CD4-positive, alpha-beta T cell treated with Interleukin-6 at 100 ng/mL for 8 hours (primary cell): Measurements from ENCODE around the gene DLX1.
"Not testable (repeated sequence)": the region's sequence is repeated elsewhere in the genome, so short reads cannot be mapped to it uniquely, and the experiment has no call there.

Experiments used
- DNase-seq: peaks from one replicate; pipeline ENCODE4 v3.0.0-alpha.2; 2020; ENCODE audit warnings: mixed read lengths, low spot score

The DLX1 gene

DNA sequence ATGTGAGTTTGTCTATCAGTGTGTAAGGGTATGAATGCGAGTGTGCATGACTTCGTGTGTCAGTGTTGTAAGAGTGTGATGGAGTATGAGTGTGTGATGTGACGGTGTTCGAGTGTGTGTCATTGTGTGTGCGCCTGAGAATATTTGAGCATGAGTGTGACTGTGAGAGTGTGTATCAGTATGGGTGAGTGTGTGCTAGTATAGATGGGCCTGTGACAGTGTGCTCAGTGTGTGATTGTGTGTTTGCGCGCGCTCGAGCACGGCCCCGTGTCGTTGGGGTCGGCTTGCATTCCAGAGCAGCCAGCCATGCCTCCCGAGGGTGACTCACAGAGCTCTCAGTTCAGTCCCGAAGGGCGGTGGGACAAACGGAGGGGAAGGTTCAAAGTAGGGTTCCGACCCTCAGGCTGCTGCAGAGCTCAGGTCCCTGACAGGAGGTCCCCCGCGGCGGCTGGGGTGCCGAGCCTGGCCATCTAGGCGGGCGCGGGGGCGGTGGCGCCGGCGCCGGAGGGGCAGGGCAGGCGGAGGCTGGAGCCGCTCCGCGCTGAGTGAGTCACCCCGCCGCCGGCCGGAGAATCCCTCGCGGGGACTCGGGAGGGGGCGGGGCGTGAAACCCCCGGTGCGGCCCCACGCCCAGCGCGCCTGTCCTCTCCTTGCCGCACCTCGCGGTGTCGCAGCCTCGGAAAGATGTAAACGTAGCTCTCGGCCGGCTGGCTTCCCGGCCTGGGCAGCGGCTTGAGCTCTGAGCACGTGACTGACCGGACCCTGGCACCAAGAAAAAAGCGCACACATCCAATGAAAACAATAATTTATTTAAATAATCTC, 13.6 kb downstream of the DLX1 start:
- no peak for DNase-seq

DNA sequence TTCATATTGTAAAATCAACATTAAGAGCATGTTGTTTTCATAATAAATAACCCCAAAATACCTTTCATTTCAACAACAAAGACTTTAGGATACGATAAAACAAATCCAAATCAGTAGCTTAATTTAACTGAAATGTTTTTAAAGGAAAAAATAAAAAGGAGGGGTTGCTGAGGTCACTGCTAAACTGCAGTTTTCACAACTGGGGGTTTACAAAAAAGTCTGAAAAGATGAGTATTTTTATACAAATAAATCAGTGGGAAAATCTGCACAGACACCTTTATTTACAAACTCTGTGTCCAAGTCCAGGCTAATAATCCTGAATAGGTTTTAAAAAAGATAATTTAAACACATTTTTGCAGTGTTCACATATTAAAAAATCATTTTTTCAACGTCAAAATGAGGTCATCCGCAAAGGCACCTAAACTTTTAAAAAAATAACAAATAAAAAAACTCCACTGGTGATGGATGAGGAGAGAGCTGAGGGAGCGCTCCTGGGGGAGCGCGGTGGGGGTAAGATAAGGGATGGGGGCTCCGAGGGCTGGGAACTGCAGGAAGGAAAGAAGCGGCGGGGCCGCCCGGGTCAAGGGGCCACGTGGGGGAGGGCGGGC, 14.3 kb downstream of the DLX1 start:
- no peak for DNase-seq

DNA sequence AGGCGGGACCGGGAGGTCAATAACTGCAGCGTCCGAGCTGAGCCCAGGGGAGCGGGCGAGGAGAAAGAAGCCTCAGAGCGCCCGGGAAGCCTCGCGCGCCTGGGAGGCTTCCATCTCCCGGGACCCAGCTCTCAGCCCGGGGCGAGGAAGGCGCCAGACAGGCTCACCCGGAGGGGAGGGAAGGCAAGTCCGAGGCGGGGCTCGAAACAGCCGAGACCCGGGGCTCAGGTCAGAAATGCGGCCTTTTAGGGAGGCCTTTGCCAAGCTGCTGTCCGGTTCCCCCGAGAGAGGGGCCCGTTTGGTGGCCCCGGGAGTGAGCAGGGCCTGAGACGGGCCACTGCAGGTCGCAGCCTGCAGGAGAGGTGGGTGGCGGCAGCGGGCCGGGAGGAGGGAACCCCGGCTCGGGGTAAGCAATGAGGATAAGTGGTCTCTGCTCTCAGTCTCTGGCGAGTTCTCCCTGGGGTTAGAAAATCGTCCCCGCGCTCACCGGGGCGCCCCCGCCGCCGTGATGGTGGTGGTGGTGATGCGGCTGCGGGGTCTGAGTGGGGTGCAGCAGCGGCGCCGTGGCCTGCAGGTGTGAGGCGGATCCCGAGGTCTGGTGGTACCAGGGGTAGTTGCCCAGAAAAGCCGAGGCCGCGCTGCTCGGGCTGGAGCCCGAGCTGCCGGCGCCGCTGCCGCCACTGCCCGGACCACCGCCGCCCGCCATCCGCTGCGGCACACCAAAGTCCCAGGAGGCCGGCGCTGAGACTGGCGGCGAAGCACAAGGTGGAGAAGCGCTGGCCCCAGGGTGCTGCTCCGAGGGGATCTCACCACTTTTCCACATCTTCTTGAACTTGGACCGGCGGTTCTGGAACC, 15.0 kb downstream of the DLX1 start:
- no peak for DNase-seq

DNA sequence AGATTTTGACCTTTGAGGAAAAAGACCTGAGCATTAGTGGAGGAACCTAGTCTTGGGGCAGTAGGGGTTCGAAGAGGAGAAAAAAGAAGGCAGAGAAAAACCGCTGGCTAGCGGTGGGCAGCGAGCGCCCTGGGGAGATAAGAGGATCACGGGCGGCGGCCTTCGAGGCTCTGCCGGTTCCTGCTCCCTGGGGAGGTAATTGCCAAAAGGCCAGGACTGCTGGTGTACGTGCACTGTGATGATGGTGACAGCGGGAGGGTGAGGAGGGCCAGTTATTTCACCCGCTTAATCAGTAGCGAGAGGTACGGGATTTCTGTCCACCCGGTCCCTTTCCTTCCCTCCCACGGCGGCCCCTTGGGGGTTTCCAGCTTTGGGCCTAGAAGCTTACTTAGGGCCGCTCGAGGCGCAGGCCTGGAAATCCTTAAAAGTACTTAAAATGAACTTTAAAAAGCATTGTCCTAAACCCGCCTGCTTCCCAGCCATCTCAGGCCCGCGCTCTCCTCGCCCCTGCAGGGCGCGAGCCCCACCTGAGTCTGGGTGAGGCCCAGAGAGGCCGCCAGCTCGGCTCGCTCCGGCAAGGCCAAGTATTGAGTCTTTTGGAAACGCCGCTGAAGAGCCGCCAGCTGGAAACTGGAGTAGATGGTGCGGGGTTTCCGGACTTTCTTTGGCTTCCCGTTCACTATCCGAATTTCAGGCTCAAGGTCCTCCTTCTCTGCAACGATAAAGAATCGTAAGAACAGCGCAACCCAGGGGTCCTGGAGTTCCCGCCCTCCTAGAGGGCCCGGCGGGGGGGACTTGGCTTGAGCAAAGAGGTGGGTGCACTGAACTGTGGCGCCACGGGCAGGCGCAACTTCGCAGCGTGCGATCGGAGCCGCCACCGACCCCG, 15.9 kb downstream of the DLX1 start:
- DNase-seq = no peak

DNA sequence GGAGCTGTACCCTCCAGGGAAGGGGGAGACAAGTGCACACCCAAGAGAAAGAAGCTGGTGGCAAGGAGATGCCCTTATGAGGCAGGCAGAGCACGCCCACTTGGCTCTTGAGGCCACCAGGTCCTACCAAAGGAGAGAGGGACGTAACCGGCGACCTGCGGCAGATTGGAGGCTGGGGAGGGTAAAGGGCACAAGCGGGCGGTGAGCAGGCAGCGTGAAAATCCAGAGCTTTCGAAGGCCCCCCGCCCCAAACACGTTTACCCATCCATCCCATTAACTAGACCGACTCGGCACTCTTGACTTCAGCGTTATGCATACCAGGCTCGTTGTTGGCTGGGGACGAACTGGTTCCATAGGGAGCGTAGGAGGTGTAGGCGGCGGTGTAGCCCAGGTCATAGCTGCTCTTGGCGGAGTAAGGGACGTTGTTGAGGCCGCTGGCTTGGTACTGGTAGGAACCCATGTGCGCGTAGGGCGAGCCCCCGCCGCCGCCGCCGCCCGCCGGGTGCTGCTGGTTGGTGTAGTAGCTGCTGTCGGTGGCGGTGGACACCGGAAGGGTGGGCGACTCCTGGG, 16.6 kb downstream of the DLX1 start:
- DNase-seq = no peak

DNA sequence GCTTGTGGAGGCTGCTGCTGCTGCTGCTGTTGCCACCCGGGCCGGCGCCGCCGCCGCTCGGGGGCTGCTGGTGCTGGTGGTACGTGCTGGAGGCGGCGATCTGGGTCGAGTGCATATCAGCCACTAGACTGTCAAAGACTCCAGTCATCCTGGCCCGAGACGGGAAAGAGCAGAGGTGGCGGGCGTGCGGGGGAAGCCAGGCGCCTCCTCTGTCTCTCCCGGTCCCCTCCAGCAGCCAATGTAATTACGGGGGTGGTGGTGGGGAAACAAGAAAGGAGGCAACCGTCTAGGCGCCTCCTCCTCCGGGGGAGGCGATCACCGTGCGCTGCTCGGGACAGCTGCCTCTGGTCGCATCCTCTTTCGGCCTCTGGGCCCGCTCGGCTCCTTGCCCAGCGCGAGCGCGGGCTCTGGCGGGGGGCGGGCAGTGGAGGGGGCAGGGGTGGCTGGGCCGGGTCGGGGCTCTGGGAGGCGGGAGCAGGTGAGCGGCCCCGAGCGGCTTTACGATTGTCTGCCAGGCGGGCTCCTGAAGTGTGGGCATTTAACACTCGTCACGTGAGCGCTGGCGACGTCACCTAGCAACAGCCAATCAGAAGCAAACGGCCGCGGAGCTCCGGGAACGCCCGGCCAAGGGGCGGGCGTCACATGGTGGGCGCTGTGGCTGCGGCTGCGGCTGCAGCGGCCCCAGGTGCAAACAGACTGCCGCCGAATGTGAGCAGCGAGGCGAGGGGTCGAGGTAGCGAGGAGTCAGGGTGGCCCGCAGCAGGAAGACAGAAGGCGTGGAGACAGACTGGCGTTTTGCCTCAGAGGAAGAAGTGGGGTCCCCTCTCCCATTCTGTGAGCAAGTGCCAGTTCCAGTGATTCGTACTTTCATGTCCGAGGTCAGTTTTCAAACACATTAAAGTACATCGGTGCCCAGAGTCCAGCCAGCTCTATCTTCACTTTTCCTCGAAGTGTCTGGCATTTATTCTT, 17.4 kb downstream of the DLX1 start, which contains the start of gene DLX2:
Gene DLX2 (minus strand): TSS at position 510 of the 969 bp plus-strand sequence. CDS start 362 bp downstream, at position 148.
- DNase-seq = peak; percentile 37

DNA sequence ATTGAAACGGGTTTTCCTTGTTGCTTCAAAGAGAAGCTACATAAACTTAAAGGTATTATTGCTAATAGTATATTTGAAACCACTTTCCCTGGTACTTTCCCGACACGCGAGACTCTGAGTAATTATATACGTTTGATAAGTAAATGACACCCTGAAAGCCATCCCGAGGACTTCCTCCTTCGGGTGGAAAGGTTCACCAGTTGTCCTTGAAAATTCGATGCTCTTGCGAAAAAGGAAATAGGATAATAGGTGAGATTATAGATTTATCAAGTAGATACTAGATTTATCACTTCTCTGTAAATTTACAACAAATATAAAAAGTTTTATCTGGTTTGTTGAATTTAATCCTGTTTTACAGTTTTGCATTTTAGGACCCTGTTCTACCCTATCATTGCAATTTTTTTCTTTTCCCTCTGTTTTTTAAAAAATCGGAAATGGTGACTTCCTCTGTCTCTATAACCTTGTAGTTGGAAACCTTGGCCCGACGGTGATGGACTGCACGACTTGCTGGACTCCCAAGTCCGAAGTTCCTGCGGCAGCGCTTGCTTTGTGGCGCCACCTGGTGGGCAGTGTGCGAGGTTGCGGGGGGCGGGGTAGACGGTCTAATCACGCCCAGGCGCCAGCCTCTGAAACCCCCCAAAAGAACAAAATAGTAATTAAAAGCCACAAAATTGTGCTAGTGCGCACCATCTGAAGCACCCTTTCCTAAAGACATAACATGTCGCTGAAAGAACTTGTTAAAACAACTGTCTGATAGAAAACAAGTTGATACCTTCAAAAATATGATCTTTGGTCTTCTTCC, 18.4 kb downstream of the DLX1 start:
- peak; percentile 44 for DNase-seq

DNA sequence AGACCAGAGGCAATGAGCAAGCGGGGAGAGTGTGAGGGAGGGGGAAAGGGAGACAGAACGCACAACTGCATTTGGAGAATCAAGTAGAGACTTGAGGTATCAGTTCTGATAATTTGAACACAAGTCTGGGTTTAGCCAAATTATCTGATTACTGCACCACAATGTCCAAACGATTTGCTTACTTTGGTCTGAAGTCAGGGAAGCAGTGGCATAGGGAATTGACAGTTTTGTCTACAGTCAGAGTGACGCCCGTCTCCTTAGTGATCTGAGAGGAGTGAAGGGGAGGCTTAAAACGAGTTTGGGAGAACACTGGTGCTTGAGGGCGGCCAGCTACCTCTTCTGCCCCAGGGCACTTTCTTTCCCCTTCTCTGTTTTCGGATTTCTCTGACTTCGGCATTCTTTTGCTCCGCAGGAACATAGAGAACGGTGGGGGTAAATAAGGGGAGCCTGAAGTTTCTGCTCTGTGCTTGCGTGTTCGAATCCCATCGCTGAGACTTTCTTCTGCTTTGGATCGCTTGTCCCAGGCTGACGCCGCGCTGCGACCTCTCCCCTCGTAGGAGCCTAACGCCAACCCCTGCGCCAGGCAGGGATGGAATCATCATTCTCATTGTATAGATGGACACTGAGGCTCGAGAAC, 20.3 kb downstream of the DLX1 start:
- DNase-seq = no peak

DNA sequence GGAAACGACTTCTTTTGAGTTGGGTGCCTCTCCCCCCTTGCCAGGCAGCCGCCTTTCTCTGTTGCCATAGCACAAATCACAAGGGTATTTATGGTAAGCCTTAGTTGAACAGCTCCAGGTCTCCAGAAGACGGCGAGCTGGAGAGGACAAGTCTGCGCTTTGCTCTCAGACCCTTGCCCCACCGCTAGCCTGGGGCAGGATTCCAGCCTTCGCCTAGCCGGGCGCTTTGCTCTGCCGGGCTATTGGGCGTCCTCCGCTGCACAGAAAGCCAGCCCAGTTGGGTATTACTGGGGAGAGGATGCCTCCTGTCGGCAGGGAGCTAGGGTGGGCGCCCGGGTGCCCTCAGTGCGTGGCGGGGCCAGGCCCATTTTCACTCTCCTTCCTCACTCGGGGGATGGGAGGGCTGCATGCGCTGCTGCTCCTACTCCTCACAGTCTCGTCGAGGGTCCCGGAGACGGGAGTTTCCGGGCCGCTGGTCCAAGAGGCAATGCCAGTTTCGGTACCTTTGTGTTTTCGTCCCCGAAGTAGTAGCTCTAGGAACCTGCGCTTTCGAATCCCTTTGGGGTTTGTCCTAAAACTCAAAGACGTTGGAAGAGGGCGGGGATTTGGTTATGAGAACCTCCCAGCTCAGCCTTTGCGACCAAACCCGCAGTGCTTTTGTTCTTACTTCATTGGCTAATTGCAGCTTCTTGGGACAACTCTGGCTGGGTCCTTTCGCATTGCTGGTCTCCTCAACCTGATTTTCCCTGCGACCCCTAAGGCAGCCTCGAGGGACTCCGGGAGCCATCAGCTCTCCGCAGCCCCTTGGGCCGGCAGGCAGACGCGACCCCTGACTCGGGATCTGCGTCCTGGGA, 21.0 kb downstream of the DLX1 start:
- DNase-seq = no peak

DNA sequence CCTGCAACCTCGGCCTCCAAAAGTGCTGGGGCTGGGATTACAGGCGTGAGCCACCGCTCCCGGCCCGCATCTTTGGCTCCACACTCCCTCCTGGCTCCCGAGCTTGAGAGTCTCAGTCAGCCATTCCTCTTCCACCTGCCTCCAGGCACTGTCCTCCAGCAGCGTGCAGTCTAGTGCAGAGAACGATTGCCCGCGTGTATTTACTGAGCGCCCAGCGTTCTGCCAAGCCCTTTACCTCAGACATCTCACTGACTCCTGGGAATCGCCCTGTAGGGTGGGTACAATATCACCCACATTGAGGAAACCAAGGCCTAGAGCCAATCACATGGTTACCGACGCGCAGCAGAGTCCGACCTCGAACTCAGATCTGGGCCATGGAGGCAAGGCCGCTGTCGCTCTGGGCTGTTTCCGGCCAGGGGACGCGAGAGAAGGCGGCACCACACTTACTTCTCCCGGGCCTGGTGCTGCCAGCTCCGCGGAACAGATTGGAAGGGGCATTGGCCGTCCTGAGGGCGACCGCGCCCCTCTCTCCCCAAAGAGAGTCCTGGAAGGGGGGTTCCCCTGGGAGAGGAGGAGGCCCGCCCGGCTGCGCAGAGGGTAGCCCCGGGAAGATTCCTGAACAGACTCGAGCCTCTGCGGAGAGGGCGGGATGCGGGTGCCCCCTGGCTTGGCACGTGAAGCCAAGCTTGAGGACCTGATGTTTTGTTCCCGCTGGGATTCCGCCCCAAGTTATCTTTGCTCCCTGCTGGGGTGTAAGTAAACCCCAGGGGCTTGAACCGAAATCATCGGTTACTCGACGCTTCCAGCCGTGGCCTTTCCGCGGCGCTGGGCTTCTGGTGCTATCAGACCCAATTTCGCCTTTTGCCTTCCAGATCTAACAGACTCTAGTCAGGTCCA, 22.6 kb downstream of the DLX1 start:
- DNase-seq = no peak

DNA sequence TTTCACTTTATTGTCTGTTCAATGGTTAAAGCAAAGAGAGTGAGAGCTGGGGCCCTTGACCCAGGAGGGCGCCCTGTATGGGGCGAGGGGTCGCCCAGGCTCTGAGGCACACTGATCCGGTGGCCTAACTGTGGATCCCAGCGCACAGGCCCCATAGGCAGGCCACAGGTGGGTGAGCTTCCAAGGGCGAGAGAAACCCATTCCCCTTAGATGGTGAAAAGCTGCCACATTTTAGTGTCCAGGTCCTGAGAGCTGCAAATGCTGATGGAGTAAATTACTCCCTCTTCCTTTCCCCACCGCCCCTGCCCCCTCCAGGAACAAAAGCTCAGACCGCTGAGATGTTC, 23.3 kb downstream of the DLX1 start:
- DNase-seq = no peak

DNA sequence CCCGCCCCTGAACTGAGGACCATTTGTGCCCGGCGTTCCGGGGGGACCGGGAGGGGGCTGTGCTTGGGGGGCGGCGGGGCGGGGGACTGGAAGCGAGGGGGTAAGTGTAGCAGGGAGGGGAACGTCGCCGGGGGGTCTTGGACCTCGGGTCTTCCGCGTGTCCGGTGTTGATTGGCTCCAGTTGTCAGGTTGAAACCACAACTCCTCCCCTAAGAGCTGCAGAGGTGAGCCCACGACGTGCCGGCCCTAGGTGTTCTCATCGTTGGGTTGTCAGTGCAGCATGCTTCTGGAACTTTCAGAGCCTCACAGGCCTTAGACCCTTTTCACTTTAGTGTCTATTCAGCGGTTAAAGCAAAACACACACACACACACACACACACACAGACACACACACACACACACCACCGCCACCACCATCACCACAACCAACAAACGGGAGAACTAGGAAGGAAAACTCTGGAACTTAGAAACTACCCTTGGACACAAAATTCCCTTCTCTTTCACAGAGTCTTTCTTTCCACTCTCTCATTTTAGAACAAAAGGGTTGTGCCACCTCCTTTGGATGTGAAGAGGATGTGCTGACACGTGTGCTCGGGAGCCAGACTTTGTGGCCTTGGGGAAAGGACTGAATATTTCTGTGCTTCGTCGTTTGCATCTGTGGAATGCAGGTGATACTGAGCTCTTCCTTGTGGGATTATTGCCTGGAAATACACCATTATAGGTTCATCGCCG, 24.1 kb downstream of the DLX1 start:
- DNase-seq = no peak

DNA sequence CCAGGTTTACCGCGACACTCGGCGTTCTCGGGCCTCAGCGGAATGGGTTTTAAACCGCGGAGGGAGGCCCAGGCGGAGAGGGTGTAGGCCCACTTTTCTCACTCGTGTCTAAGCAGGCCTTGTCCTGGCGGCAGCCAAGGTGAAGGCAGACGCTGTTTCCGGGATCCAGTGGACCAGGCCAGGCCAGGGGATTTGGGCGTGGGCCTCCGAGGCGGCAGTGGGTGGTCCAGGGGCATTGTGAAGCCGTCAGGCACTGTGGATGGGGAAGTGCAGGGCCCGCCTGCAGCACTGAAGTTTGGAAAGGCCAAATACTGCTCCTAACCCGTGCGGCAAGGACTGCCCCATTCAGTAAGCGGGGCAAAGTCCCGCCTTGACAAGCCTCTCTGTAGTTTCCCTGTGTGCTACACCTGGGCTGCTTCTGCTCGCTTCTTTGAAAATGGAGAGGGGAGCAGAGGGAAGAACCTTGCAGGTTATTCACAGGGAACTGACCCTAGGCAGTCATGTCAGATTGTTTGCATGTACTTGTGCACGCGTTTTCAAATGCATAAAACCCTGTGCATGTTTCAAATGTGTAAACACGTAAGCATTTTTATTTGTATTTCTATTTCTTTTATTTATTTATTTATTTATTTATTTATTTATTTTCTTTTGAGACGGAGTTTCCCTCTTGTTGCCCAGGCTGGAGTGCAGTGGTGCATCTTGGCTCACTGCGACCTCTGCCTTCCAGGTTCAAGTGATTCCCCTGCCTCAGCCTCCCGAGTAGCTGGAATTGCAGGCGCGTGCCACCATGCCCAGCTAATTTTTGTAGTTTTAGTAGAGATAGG, 24.9 kb downstream of the DLX1 start:
- no peak for DNase-seq

DNA sequence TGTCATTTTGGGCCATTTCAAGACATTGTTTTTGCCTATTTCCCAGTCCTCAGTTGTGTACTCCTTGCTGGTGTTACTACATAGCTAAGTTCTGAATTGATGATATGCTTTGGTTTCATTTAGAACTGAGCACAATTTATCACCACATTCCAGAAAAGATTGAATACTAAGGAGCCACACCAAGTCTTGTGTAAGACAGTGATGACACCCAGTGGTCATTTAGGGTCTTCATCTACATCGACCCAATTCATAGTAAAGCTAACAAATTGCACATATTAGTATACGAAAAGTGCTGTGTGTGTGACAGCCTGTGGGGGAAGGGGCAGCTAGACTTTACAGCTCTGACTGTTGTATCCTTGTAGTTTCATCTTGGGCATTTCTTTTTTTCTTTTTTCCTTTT, 28.3 kb downstream of the DLX1 start:
- DNase-seq = no peak

DNA sequence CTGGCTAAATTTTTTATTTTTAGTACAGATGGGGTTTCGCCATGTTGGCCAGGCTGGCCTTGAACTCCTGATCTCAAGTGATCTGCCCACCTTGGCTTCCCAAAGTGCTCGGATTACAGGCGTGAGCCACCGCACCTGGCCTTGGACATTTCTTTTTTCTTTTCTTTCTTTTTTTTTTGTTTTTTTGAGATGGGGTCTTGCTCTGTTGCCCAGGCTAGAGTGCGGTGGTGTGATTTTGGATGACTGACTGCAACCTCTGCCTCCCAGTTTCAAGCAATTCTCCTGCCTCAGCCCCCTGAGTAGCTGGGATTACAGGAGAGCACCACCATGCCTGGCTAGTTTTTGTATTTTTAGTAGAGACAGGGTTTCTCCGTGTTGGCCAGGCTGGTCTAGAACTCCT, 28.9 kb downstream of the DLX1 start:
- DNase-seq = not testable (repeated sequence)
